Measurements from ENCODE around the gene TIA1. TPM values are rescaled to one million over a fixed set of nuclear protein-coding genes. Genes with fewer than 3 reads are reported as not detected.
A peak's percentile ranks its signal among the peaks of the same experiment; 100 is the strongest.
"Not testable (repeated sequence)": the region's sequence is repeated elsewhere in the genome, so short reads cannot be mapped to it uniquely, and the experiment has no call there.

The TIA1 gene, protein sequence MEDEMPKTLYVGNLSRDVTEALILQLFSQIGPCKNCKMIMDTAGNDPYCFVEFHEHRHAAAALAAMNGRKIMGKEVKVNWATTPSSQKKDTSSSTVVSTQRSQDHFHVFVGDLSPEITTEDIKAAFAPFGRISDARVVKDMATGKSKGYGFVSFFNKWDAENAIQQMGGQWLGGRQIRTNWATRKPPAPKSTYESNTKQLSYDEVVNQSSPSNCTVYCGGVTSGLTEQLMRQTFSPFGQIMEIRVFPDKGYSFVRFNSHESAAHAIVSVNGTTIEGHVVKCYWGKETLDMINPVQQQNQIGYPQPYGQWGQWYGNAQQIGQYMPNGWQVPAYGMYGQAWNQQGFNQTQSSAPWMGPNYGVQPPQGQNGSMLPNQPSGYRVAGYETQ
- total RNA-seq (2014; rRNA removed; shearing (Covaris generic)) = 58.1 and 66.6 TPM in 2 replicates
- polyA plus RNA-seq (2015; cell fraction: cytosol; rRNA removed) = 18.7 and 20.9 TPM in 2 replicates
- polyA plus RNA-seq (2015; cell fraction: nucleus; rRNA removed) = 175 and 177 TPM in 2 replicates

- peak; percentile 96 for DNase-seq (ENCODE audit: low read depth)
These were observed at the start of gene TIA1 for GRCh38 chr2:70248181-70248847. TIA1 (minus strand) TSS chr2:70248628; CDS start chr2:70248430, 198 bp downstream.

- DNase-seq (ENCODE audit: low read depth) = not testable (repeated sequence)
These were observed 49.4 kb upstream of the TIA1 start for GRCh38 chr2:70297828-70298227.

DNA sequence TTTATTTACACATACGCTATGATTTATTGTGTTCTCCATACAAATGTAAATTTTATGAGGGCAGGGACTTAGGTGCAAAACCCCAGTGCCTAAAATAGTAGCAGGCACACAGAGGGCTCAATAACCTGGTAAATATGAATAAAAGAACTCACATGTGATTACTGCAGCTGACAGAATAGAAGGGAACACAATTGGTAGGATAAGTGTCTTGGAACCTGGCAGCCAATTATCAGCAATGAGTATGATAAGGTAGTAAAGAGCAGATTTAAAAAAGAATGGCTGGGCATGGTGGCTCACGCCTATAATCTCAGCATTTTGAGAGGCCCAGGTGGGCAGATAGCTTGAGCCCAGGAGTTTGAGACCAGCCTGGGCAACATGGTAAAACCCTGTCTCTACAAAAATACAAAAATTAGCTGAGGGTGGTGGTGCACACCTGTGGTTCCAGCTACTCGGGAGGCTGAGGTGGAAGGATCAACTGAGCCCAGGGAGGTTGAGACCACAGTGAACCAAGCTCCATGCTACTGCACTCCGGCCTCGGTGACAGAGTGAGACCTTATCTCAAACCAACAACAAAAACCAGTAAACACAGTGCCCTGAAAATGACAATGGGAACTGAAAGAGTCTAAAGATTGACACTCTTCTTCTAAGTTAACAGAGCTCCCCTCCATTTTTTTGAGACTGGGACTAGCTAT is 35.2 kb upstream of the TIA1 start:
- no peak for DNase-seq (ENCODE audit: low read depth)

DNA sequence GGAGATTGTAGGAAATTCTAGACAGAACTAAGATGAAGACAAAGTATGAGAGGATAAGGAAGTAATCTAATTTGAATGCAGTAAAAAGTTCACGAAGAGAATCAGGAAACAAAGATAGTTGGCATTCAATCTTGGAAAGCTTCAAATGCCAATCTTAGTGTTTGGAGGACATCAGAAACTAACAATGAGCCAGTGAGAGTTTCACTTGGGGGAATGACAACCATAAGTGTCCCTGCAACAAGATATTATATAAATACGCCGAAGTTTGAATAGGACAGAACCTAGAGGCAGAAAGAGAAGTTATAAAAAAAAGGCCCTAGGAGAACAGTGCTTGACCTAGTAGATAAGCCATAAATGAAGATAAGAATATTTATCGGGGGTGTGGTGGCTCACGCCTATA is 34.0 kb upstream of the TIA1 start:
- DNase-seq (ENCODE audit: low read depth) = no peak

GRCh38 chr2:70280242-70280798 is 31.9 kb upstream of the TIA1 start:
- DNase-seq (ENCODE audit: low read depth) = no peak

- DNase-seq (ENCODE audit: low read depth) = no peak
These were observed 21.9 kb upstream of the TIA1 start for GRCh38 chr2:70270323-70270722.

DNA sequence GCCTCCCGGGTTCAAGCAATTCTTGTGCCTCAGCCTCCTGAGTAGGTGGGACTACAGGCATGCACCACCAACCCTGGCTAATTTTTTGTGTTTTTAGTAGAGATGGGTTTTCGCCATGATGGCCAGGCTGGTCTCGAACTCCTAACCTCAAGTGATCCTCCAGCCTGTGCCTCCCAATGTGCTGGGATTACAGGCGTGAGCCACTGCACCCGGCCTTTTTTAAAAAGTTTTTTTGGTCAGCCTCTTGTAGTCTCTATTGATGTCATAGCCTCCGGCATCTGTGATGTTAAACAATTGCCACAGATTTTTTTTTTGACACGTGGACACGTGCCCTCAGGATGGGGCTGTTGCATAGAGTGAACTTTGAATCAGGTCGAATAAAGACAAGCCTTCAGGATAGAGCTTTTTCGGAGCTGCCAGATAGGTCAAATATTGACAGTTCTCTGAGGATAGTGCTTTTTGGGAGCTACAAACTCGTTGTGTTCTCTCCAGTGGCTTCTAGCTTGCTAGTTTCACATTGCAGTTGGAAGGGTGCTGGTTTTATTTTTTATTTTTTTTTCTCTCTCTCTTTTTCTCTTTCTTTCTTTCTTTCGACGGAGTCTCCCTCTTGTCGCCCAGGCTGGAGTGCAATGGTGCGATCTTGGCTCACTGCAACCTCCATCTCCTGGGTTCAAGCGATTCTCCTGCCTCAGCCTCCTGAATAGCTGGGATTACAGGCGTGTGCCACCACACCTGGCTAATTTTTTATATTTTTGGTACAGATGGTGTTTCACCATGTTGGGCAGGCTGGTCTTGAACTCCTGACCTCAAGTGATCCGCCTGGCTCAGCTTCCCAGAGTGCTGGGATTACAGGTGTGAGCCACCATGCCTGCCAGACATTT is 21.2 kb upstream of the TIA1 start:
- not testable (repeated sequence) for DNase-seq (ENCODE audit: low read depth)

GRCh38 chr2:70266925-70267324 is 18.5 kb upstream of the TIA1 start:
- not testable (repeated sequence) for DNase-seq (ENCODE audit: low read depth)

- DNase-seq (ENCODE audit: low read depth) = no peak
These were observed 13.1 kb upstream of the TIA1 start for GRCh38 chr2:70261501-70261900.

- DNase-seq (ENCODE audit: low read depth) = no peak
These were observed 10.1 kb upstream of the TIA1 start for GRCh38 chr2:70258532-70258875.

- DNase-seq (ENCODE audit: low read depth) = no peak
These were observed 7.3 kb upstream of the TIA1 start for GRCh38 chr2:70255637-70256314.

GRCh38 chr2:70250434-70250833 is 2.0 kb upstream of the TIA1 start:
- no peak for DNase-seq (ENCODE audit: low read depth)

DNA sequence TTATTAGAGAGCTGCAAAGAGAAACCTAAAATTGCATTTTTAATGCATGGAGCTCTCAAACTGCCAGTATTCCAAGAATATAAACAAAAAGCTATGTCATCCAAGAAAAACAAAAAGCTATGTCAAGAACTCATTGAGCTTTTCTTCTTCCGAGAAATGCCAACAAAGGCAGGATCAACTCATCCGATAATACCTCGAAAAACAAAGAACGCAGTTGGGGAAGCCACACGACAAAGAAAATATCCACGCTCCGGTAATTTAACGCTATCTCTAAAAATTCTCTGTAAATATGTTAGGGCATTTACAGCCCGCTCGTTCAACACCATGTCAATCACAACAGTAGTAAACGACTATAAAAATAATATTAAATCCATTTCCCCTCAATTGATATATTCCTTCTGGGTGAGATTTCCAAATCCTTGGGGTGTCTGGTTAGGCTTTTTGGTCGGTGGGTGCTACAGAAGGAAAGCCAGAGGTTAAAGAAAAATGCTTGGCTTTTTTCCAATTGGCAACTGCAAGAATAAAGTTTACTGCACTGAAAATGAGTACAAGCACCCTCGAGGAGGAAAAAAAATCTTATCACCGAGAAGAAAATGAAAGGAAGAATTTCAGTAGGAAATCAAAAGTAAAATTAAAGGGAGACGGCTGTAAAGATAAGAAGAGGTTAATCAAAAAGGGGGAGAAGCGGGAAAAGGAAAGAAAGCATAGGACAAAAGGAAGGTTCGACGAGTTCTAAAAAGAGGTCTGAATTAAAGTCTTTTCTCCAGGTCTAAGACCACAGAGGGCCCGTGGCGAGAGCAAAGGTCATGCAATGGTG is 856 bp downstream of the TIA1 start:
- peak; percentile 7 for DNase-seq (ENCODE audit: low read depth)

DNA sequence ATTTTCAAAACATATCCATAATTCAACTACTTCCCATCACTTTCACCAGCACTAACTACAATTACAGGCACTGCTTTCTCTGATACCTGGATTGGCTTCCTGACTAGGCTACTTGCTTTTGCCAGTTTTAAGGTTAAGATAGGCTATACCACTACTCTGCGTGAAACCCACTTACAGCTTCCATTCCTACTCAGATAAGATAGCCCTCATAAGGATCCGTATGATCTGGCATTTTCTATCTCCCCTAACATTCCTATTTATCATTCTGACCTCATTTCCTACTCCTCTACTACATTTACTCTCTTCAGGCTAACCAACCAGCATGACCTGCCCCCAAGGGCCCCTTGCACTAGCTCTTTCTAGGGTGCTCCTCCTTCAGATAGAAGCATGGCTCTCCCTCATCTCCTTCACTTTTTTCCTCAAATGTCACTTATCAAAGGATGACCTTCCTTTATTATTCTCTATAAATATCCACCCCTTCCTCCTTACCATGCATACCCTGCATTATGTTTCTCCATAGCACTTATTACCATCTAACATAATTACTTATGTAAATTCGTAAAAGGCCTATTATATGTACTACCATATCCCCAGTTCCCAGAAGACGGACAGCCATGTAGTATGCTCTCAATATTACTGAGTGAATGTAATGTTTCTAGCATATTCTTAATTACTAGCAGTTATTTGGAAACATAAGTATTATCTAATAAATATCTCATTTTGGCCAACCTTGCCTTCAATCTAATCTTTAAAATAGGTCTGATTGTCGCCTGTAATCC is 4.4 kb downstream of the TIA1 start:
- no peak for DNase-seq (ENCODE audit: low read depth)

- no peak for DNase-seq (ENCODE audit: low read depth)
These were observed 5.9 kb downstream of the TIA1 start for GRCh38 chr2:70242552-70242951.

DNA sequence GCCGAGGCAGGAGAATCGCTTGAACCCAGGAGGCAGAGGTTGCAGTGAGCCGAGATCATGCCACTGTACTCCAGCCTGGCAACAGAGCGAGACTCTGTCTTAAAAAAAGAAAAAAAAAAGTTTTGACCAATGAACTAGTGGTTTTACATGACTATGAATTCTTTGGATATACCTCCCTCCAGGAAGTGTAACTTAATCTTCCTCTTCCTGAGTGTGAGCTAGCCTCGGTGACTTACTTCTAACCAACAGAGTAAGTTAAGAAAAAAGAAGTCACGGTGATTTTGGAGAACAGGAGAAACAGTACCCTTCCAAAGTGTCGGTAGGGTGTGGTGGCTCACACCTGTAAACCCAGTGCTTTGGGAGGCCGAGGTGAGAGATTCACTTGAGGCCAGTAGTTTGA is 7.1 kb downstream of the TIA1 start:
- DNase-seq (ENCODE audit: low read depth) = peak; percentile 79

DNA sequence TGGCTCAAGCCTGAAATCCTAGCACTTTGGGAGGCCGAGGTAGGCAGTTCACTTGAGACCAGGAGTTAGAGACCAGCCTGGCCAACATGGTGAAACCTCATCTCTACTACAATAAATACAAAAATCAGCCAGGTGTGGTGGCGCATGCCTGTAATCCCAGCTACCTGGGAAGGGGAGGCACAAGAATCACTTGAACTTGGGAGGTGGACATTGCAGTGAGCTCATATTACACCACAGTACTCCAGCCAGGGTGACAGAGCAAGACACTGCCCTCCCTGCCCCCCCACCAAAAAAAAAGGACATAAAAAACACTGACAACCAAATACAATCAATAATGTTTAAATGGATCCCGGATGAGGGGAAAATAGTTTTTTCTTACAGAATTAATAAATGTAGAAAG is 7.8 kb downstream of the TIA1 start:
- no peak for DNase-seq (ENCODE audit: low read depth)

DNA sequence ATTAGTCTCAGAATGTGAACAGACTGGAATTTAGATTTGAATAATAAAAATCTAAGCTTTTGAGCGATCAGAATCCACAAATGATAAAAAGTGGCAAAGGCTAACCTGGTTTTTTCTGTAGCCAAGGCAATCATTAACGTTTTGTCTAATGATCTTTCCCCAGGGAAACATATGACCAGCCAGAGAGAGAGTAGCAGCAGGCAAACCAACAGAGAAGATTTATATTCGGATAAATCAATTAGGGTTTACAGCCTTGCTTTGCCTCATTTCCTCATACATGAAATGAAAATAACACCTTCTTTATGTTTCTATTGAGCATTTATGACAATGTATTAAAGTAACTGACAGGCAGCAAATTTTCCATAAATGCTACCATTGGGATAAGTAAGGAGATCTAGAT is 14.5 kb downstream of the TIA1 start:
- DNase-seq (ENCODE audit: low read depth) = no peak

DNA sequence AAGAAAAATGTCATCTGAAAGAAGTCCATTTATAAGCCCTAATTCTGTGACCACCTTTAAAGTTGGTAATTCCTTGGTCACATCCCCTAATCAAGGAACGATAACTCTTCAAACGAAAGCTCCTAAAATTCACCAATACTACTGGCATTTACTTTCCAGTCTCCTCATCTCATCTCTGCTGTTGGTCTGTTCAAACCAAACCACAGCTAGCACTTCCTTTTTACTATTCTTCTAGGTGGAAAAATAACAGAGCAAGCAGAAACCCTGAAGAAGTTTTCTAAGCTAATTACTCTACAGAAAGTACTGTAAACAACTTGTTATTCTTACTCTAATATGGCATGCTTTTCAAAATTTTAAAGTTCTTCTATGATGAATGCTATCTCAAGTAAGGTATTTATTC is 21.6 kb downstream of the TIA1 start:
- no peak for DNase-seq (ENCODE audit: low read depth)

Data from HT1080 (cell line).